HEK293 (cell line): Measurements from ENCODE around the gene RABL3.

Experiments used
- CTCF ChIA-PET: fragments of 350-600 bp; formaldehyde crosslinking; extraction: SDS; loops from one replicate; lab custom pipeline; 2021; ENCODE audit warnings: antibody characterized with exemption; lab: Yijun Ruan, JAX
- POLR2A ChIA-PET: fragments of 300-600 bp; formaldehyde crosslinking; extraction: SDS; loops from one replicate; lab custom pipeline; 2020; ENCODE audit warnings: antibody characterized with exemption, inconsistent platforms; lab: Yijun Ruan, JAX
- H3K27ac ChIP-seq: fragments of 200-500 bp; sonication (Bioruptor generic); 2 replicates; pipeline ENCODE4 v1.5.1; 2014; ENCODE audit warnings: low read depth, low read length, control low read depth, inconsistent platforms; ENCODE audit errors: extremely low read depth
- H3K36me3 ChIP-seq, 2 experiments: fragments of 200-500 bp in 1 of 2; sonication (Bioruptor generic) in 1 of 2; 1 replicate in 1 of 2; 2 replicates in 1 of 2; pipeline ENCODE4 v1.5.1; 2014 to 2017; ENCODE audit warnings: inconsistent platforms in 2 of 2, low read length in 2 of 2; ENCODE audit not compliant: control insufficient read depth in 2 of 2, insufficient read depth in 1 of 2
- H3K4me1 ChIP-seq: fragments of 200-500 bp; sonication (Bioruptor generic); 2 replicates; pipeline ENCODE4 v1.5.1; 2014; ENCODE audit warnings: mild to moderate bottlenecking, low read length, inconsistent platforms; ENCODE audit not compliant: control insufficient read depth, insufficient read depth
- H3K4me3 ChIP-seq: 2 replicates; pipeline ENCODE4 v1.5.1; 2011; ENCODE audit warnings: low read depth, mild to moderate bottlenecking, control low read depth, low read length, moderate library complexity
- H3K9me3 ChIP-seq: fragments of 200-500 bp; sonication (Bioruptor generic); 2 replicates; pipeline ENCODE4 v1.5.1; 2014; ENCODE audit warnings: low read depth, low read length, inconsistent platforms; ENCODE audit not compliant: control insufficient read depth, insufficient read depth
- EGR2 ChIP-seq: fragments of 450-650 bp; formaldehyde crosslinking; IDR thresholded peaks from 2 replicates; pipeline ENCODE4 v1.5.1; 2016; ENCODE audit warnings: low read depth, missing biosample characterization, missing genetic modification characterization
- GLIS1 ChIP-seq: fragments of 450-650 bp; formaldehyde crosslinking; IDR thresholded peaks from 2 replicates; pipeline ENCODE4 v1.5.1; 2016; ENCODE audit warnings: missing biosample characterization, missing genetic modification characterization
- IKZF3 ChIP-seq: fragments of 450-650 bp; IDR thresholded peaks from 2 replicates; pipeline ENCODE4 v1.5.0; 2018; ENCODE audit warnings: missing biosample characterization, mild to moderate bottlenecking, missing genetic modification characterization, moderate library complexity
- KLF10 ChIP-seq: fragments of 450-650 bp; IDR thresholded peaks from 2 replicates; pipeline ENCODE4 v1.5.1; 2018; ENCODE audit warnings: missing biosample characterization, mild to moderate bottlenecking, missing genetic modification characterization
- OSR2 ChIP-seq: fragments of 450-650 bp; formaldehyde crosslinking; IDR thresholded peaks from 2 replicates; pipeline ENCODE4 v1.5.1; 2016; ENCODE audit warnings: missing biosample characterization, missing genetic modification characterization
- PATZ1 ChIP-seq: fragments of 450-650 bp; formaldehyde crosslinking; IDR thresholded peaks from 2 replicates; pipeline ENCODE4 v1.5.1; 2016; ENCODE audit warnings: missing biosample characterization, missing genetic modification characterization
- ZBTB11 ChIP-seq: fragments of 450-650 bp; formaldehyde crosslinking; conservative IDR thresholded peaks from 2 replicates; pipeline ENCODE4 v1.5.1; 2016; ENCODE audit warnings: low read depth, missing biosample characterization, missing genetic modification characterization
- ZNF121 ChIP-seq: fragments of 450-650 bp; formaldehyde crosslinking; IDR thresholded peaks from 2 replicates; pipeline ENCODE4 v1.5.1; 2016; ENCODE audit warnings: missing biosample characterization, missing genetic modification characterization
- ZNF174 ChIP-seq: fragments of 450-650 bp; formaldehyde crosslinking; IDR thresholded peaks from 2 replicates; pipeline ENCODE4 v1.5.0; 2017; ENCODE audit warnings: missing biosample characterization, mild to moderate bottlenecking, missing genetic modification characterization
- ZNF266 ChIP-seq: fragments of 450-650 bp; formaldehyde crosslinking; IDR thresholded peaks from 2 replicates; pipeline ENCODE4 v1.5.1; 2016; ENCODE audit warnings: missing biosample characterization, missing genetic modification characterization, low read depth
- ZNF292 ChIP-seq: fragments of 450-650 bp; formaldehyde crosslinking; IDR thresholded peaks from 2 replicates; pipeline ENCODE4 v1.5.1; 2016; ENCODE audit warnings: low read depth, missing biosample characterization, missing genetic modification characterization, borderline replicate concordance
- ZNF311 ChIP-seq: fragments of 450-650 bp; formaldehyde crosslinking; IDR thresholded peaks from 2 replicates; pipeline ENCODE4 v1.5.1; 2017; ENCODE audit warnings: missing biosample characterization, missing genetic modification characterization, borderline replicate concordance
- ZNF394 ChIP-seq: fragments of 450-650 bp; formaldehyde crosslinking; IDR thresholded peaks from 2 replicates; pipeline ENCODE4 v1.5.1; 2016; ENCODE audit warnings: missing biosample characterization, missing genetic modification characterization, mild to moderate bottlenecking, moderate library complexity, borderline replicate concordance
- ZNF510 ChIP-seq: fragments of 450-650 bp; formaldehyde crosslinking; IDR thresholded peaks from 2 replicates; pipeline ENCODE4 v1.5.1; 2018; ENCODE audit warnings: mild to moderate bottlenecking, missing genetic modification characterization, missing biosample characterization; ENCODE audit not compliant: insufficient replicate concordance
- ZNF571 ChIP-seq: fragments of 450-650 bp; formaldehyde crosslinking; IDR thresholded peaks from 2 replicates; pipeline ENCODE4 v1.5.0; 2017; ENCODE audit warnings: missing biosample characterization, missing genetic modification characterization
- ZNF626 ChIP-seq: fragments of 450-650 bp; sonication (Bioruptor Pico); formaldehyde crosslinking; IDR thresholded peaks from 2 replicates; pipeline ENCODE4 v1.5.1; 2018; ENCODE audit warnings: missing biosample characterization, missing genetic modification characterization, inconsistent platforms
- ZNF701 ChIP-seq: fragments of 450-650 bp; formaldehyde crosslinking; IDR thresholded peaks from 2 replicates; pipeline ENCODE4 v1.5.1; 2016; ENCODE audit warnings: missing biosample characterization, missing genetic modification characterization
- TF ChIP-seq, protein P1 (sequence below): fragments of 450-650 bp; IDR thresholded peaks from 2 replicates; pipeline ENCODE4 v1.5.1; 2018; ENCODE audit warnings: missing biosample characterization, mild to moderate bottlenecking, missing genetic modification characterization
- TF ChIP-seq, protein P2 (sequence below): fragments of 450-650 bp; formaldehyde crosslinking; IDR thresholded peaks from 2 replicates; pipeline ENCODE4 v1.5.1; 2016; ENCODE audit warnings: missing biosample characterization, missing genetic modification characterization, low read depth
- TF ChIP-seq, protein P3 (sequence below): fragments of 450-650 bp; formaldehyde crosslinking; IDR thresholded peaks from 2 replicates; pipeline ENCODE4 v1.5.1; 2017; ENCODE audit warnings: missing biosample characterization, missing genetic modification characterization

Gene RABL3

GRCh38 chr3:120680193-120680894, 62.0 kb downstream of the RABL3 start:
- Histone ChIP-seq H3K27ac (no peak overlapping the region), H3K36me3 (no peaks in the 10 kb centered on the region), H3K9me3 (no peaks in the 10 kb centered on the region), H3K4me3 (no peak overlapping the region), H3K4me1 (no peaks in the 10 kb centered on the region)
- no peak for TF ChIP-seq ZNF121 (tag by site-specific recombination)
- no peak for TF ChIP-seq ZNF571 (tag by site-specific recombination)
- TF ChIP-seq ZNF626 (tag by site-specific recombination), result no peak
- no peak for TF ChIP-seq ZNF174 (tag by site-specific recombination)
- TF ChIP-seq KLF10 (tag by site-specific recombination), result no peak
- TF ChIP-seq EGR2 (tag by site-specific recombination), result no peak
- TF ChIP-seq GLIS1 (tag by site-specific recombination), result no peak
- no peak for TF ChIP-seq ZNF292 (tag by site-specific recombination)
- TF ChIP-seq ZBTB11, result no peak
- POLR2A ChIA-PET, result no interaction called here
- CTCF ChIA-PET, result no interaction called here

DNA sequence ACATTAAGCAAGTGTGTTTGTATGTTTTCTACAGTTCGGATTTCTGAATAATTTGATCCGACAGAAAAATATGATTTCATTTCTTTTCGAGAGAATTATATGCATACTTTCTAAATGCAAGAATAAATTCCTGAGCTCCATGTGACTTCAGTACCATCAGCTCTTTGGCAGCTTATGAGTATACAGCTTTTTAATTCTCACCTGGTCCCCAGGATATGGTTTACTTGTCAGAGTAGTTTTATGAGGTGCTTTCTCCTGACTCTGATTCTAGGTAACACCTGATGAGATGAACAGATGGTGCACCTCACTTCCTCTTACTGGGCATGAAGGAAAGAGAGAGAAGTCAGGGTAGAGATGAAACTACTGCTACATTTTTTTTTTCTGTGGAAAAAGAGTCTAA, 63.3 kb downstream of the RABL3 start:
- ChIA-PET POLR2A (no interaction called here), CTCF (interaction anchor here (0.6 kb wide), 1 partner anchor 228 kb away, joined by 3 read pairs; no protein-coding TSS in a partner anchor)
- H3K4me3 ChIP-seq, result no peak overlapping the region
- H3K9me3 ChIP-seq, result no peaks in the 10 kb centered on the region
- no peak overlapping the region for H3K27ac ChIP-seq
- no peaks in the 10 kb centered on the region for H3K4me1 ChIP-seq
- H3K36me3 ChIP-seq, result no peaks in the 10 kb centered on the region
- no peak for TF ChIP-seq ZNF174 (tag by site-specific recombination)
- TF ChIP-seq, protein P1, sequence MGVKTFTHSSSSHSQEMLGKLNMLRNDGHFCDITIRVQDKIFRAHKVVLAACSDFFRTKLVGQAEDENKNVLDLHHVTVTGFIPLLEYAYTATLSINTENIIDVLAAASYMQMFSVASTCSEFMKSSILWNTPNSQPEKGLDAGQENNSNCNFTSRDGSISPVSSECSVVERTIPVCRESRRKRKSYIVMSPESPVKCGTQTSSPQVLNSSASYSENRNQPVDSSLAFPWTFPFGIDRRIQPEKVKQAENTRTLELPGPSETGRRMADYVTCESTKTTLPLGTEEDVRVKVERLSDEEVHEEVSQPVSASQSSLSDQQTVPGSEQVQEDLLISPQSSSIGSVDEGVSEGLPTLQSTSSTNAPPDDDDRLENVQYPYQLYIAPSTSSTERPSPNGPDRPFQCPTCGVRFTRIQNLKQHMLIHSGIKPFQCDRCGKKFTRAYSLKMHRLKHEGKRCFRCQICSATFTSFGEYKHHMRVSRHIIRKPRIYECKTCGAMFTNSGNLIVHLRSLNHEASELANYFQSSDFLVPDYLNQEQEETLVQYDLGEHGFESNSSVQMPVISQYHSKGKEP, result no peak
- TF ChIP-seq, protein P2, sequence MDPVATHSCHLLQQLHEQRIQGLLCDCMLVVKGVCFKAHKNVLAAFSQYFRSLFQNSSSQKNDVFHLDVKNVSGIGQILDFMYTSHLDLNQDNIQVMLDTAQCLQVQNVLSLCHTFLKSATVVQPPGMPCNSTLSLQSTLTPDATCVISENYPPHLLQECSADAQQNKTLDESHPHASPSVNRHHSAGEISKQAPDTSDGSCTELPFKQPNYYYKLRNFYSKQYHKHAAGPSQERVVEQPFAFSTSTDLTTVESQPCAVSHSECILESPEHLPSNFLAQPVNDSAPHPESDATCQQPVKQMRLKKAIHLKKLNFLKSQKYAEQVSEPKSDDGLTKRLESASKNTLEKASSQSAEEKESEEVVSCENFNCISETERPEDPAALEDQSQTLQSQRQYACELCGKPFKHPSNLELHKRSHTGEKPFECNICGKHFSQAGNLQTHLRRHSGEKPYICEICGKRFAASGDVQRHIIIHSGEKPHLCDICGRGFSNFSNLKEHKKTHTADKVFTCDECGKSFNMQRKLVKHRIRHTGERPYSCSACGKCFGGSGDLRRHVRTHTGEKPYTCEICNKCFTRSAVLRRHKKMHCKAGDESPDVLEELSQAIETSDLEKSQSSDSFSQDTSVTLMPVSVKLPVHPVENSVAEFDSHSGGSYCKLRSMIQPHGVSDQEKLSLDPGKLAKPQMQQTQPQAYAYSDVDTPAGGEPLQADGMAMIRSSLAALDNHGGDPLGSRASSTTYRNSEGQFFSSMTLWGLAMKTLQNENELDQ, result no peak
- no peak for TF ChIP-seq IKZF3 (tag by site-specific recombination)
- no peak for TF ChIP-seq ZNF394 (tag by site-specific recombination)
- TF ChIP-seq ZNF510 (tag by site-specific recombination), result no peak
- no peak for TF ChIP-seq ZNF701
- TF ChIP-seq PATZ1 (tag by site-specific recombination), result no peak
- no peak for TF ChIP-seq ZNF266 (tag by site-specific recombination)
- TF ChIP-seq OSR2 (tag by site-specific recombination), result no peak
- TF ChIP-seq ZNF311 (tag by site-specific recombination), result no peak
- TF ChIP-seq, protein P3, sequence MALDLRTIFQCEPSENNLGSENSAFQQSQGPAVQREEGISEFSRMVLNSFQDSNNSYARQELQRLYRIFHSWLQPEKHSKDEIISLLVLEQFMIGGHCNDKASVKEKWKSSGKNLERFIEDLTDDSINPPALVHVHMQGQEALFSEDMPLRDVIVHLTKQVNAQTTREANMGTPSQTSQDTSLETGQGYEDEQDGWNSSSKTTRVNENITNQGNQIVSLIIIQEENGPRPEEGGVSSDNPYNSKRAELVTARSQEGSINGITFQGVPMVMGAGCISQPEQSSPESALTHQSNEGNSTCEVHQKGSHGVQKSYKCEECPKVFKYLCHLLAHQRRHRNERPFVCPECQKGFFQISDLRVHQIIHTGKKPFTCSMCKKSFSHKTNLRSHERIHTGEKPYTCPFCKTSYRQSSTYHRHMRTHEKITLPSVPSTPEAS (tag by site-specific recombination), result no peak
